ENCODE results near the gene GPC2. TPM values are rescaled to one million over a fixed set of nuclear protein-coding genes. Genes with fewer than 3 reads are reported as not detected.

GPC2 gene
- total RNA-seq, 1 experiment from 2014 or later, result 23.3 TPM

GRCh38 chr7:100174582-100174981 lies 2.6 kb downstream of the GPC2 start:
- H3K27me3 ChIP-seq (replicated peaks; ENCODE audit: insufficient read depth, low read depth, low read length, poor library complexity), result no peaks in the 10 kb centered on the region
- H3K27ac ChIP-seq (ENCODE audit: low read depth, low read length, poor library complexity, severe bottlenecking), result no peak overlapping the region
- H3K9me3 ChIP-seq (ENCODE audit: low read depth, low read length, poor library complexity, severe bottlenecking), result no peaks in the 10 kb centered on the region
- peaks cover 10% of the 10 kb centered on the region for H3K4me1 ChIP-seq (ENCODE audit: insufficient read depth, low read length, poor library complexity, severe bottlenecking)
- DNase-seq (ENCODE audit: low spot score), result no peak
- no peaks in the 10 kb centered on the region for H3K36me3 ChIP-seq (ENCODE audit: insufficient read depth, low read length, poor library complexity, severe bottlenecking)
- intact Hi-C loops (cut with micrococcal nuclease; ENCODE audit: unreplicated experiment), result no loop called here
- ChIA-PET POLR2A (ENCODE audit: low non-redundant PET) (no interaction called here), CTCF (no interaction called here)
- no peak overlapping the region for H3K4me3 ChIP-seq (ENCODE audit: low read depth, low read length, poor library complexity, severe bottlenecking)
- no peak for TF ChIP-seq CTCF (conservative IDR thresholded peaks at IDR 0.05; ENCODE audit: low read depth, low read length)
- TF ChIP-seq EZH2 (IDR thresholded peaks at IDR 0.05; ENCODE audit: borderline replicate concordance, low read depth, low read length, poor library complexity, severe bottlenecking), result no peak
- BruUV-seq (replicated peaks), result no TSS peak

DNA sequence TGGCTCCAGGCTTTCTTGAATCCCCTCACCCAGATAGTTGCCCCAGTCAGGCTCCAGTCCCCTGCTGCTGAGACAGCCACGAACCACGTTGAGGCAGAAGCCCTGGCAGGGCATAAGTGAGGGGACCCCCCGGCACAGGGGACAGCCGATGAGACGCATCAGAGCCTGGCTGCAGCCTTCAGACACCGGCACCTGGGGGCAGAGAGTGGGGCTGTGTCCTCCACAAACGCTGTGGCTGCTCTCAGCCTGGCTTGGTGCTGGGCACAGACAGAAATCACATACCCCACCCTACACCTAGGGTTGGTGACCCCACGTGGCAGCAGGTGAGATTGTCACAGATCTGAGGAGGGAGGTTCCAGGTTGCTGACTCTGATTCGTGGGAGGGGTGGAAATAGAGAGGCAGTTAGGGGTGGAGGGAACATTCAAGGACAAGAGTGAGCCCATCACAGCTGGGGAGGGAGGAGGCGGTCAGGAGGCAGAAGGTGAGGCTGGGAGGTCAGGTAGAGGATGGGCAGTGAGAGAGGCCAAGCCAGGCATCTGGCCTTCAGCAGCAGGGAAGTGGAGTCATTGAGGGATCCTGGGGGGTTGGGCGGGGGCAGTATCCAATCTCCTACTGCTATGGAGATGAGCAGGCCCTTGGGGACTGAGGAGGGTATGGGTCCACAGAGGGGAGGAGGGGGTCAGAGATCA lies 3.2 kb downstream of the GPC2 start:
- POLR2A ChIA-PET (ENCODE audit: low non-redundant PET), result no interaction called here
- peaks cover 11% of the 10 kb centered on the region for H3K4me1 ChIP-seq (ENCODE audit: insufficient read depth, low read length, poor library complexity, severe bottlenecking)
- CTCF ChIA-PET, result no interaction called here

DNA sequence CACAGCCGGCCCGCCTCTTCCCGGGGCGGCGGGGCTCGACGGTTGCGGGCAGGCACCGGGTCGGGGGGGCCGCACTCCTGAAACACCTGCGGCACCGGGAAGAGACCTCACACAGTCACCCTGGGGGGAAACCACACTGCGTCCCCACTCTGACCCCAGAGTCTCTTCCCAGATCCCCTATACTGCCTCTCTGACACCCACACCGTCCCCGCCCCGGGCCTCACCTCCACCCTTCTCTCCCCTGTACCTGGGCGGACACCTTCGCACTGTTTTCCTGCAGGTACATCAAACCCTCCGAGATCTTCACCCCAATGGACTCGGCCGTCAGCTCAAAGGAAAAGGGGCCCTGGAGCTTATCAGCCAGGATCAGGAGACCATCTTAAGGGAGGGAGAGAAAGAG lies 5.3 kb downstream of the GPC2 start:
- no peak overlapping the region for H3K27ac ChIP-seq (ENCODE audit: low read depth, low read length, poor library complexity, severe bottlenecking)
- TF ChIP-seq EZH2 (IDR thresholded peaks at IDR 0.05; ENCODE audit: borderline replicate concordance, low read depth, low read length, poor library complexity, severe bottlenecking) (no peak), CTCF (conservative IDR thresholded peaks at IDR 0.05; ENCODE audit: low read depth, low read length) (no peak)
- H3K9me3 ChIP-seq (ENCODE audit: low read depth, low read length, poor library complexity, severe bottlenecking), result no peaks in the 10 kb centered on the region
- no TSS peak for BruUV-seq (replicated peaks)
- CTCF ChIA-PET, result no interaction called here
- H3K4me1 ChIP-seq (ENCODE audit: insufficient read depth, low read length, poor library complexity, severe bottlenecking), result peaks cover 30% of the 10 kb centered on the region
- peak overlapping the region; percentile 41 for H3K4me3 ChIP-seq (ENCODE audit: low read depth, low read length, poor library complexity, severe bottlenecking)
- H3K36me3 ChIP-seq (ENCODE audit: insufficient read depth, low read length, poor library complexity, severe bottlenecking), result no peaks in the 10 kb centered on the region
- DNase-seq (ENCODE audit: low spot score), result no peak
- intact Hi-C loops (cut with micrococcal nuclease; ENCODE audit: unreplicated experiment), result no loop called here
- no peaks in the 10 kb centered on the region for H3K27me3 ChIP-seq (replicated peaks; ENCODE audit: insufficient read depth, low read depth, low read length, poor library complexity)
- POLR2A ChIA-PET (ENCODE audit: low non-redundant PET), result no interaction called here

More for the DNA sequence above, 3.2 kb downstream of the GPC2 start:
- no peaks in the 10 kb centered on the region for H3K27me3 ChIP-seq (replicated peaks; ENCODE audit: insufficient read depth, low read depth, low read length, poor library complexity)
- no peaks in the 10 kb centered on the region for H3K9me3 ChIP-seq (ENCODE audit: low read depth, low read length, poor library complexity, severe bottlenecking)
- intact Hi-C loops (cut with micrococcal nuclease; ENCODE audit: unreplicated experiment), result no loop called here
- no peak overlapping the region for H3K27ac ChIP-seq (ENCODE audit: low read depth, low read length, poor library complexity, severe bottlenecking)
- DNase-seq (ENCODE audit: low spot score), result no peak
- TF ChIP-seq EZH2 (IDR thresholded peaks at IDR 0.05; ENCODE audit: borderline replicate concordance, low read depth, low read length, poor library complexity, severe bottlenecking) (no peak), CTCF (conservative IDR thresholded peaks at IDR 0.05; ENCODE audit: low read depth, low read length) (no peak)
- no TSS peak for BruUV-seq (replicated peaks)
- H3K36me3 ChIP-seq (ENCODE audit: insufficient read depth, low read length, poor library complexity, severe bottlenecking), result no peaks in the 10 kb centered on the region
- H3K4me3 ChIP-seq (ENCODE audit: low read depth, low read length, poor library complexity, severe bottlenecking), result no peak overlapping the region

Data from A673 (cell line).